Measurements from ENCODE around the gene SH2D4B.
A peak's percentile ranks its signal among the peaks of the same experiment; 100 is the strongest.

SH2D4B gene

DNA sequence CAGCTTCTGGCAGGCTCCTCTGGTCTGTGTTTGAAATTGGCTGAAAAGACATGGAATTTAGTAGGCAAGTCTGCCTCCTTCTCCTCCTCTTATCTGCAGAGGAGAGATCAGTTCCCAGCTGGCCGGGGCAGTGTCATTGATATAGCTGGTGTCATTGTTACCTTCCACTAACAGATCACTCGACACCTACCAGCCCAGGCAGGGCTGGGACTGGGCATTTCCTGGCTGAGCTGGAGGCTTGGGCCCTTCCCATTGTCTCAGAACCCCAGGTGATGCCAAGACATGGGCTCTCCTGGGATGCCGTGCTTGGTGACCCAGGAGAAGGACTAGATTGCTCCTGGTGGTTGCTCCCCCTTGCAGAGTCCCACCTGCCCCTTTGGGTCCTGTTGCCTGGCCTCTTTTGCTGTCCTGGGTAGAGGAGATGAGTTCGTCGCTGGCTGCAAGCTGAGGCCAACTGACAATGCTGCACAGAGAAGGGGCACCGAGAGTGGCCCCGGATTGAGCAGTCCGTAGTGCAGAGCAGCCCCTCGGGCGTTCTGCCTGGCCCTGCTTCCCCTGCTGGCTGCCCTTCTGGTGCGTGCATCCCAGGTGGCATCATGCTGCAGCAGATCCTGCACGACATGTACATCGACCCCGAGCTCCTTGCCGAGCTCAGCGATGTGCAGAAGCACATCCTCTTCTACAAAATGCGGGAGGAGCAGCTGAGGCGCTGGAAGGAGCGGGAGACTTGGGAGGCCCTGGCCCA is at the start of gene SH2D4B:
Gene SH2D4B (plus strand): TSS at position 167 of the 745 bp plus-strand sequence. CDS start 430 bp downstream, at position 597.
- DNase-seq (ENCODE audit: low read depth): no peak

GRCh38 chr10:80488539-80489066 is 49.1 kb upstream of the SH2D4B start:
- no peak for DNase-seq (ENCODE audit: low read depth)

DNA sequence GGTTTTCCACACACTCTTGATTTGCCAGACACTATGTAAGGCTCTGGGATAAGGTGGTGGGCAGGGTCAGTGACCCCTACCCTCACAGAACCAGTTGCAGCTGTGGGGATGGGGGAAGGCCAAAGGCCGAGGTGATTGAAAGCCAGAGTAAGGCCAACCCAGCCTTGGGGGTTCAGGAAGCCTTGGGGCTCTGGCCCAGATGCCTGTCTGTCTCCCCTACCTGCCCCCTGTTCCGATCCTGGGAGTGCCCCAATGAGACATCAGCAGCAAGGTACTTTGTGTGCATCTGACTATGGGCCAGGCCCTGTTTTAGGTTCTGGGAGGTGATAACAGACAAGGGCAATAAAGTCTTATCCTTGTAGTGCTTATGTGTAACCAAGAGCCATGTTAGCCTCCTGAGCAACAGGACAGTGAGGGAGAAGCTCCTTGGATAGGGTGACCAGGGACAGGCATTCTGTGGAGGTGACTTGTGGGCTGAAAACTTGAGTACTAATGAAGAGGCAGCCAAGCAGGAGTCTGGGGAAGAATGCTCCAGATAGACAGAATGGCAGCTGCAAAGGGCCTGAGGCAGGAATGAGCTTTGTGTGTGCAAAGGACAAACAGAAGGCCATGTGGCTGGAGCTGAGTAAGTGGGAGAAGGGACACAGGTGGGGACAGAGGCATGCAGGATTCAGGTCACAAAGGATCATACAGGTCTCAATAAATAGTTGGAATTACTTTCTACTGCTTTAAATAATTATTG is 48.2 kb upstream of the SH2D4B start:
- DNase-seq (ENCODE audit: low read depth): no peak

DNA sequence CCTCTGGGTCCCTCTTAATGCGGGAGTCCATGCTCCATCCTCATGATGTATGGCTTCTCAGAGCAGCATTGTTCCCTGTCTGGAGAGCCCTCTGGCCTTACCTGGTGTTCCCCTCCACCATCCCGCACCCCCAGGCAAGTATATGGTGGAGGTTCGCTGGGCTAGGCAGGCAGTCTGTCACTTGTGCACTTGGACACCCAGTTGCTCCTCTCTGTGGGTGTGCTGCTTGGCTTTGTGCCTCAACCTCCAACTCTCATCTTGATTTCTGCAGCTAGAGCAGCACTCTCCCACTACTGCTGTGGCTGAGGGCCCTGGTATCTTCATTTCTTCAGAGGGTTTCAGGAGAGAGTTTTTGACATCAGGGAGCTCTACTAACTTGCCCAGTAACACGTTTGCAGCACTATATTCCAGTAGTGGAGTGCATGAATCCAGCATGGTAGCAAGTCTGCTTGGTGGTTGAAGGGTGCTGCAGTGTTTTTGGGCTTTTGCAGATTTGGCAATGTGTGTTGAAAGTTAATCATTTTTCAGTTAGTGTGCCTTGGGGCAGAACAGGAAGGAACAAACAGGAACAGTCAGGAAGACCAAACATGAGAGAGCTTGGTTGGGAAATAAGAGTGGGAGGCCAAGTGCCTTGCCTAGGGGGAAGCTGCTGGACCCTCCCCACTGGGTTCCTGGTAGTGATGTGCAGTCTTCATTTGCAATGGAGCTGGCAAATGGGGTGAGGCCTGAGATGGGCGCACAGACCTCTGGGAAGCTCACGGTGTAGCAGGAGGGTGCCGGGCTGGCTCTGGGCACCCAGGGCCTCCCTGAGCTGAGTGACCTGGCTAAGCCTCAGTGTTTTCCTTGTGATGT is 46.2 kb upstream of the SH2D4B start:
- no peak for DNase-seq (ENCODE audit: low read depth)

DNA sequence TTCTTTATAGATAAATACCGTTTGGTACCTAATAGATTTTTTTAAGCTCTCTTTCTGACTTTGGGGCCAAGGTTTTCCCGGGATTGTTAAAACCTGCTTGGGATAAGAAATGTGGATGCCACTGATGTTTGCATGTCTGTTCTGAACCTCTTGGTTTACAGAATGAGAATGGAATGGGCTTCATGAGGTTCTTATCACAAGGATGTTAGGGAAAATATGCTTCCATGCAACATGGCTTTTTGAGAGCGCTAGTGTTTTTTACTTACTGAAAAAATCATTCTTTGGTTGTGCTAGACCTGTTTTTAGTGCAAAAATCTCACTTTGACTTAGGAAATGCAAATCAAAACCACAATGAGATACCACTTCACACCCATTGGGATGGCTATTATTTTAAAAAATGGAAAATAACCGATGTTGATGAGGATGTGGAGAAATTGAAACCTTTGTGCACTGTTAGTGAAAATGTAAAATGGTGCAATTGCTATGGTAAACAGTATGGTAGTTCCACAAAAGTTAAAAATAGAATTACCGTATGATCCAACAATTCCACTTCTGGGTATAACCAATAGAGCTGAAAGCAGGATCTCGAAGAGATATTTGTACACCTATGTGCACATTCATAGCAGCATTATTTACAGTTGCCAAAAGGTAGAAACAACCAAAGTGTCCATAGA is 44.7 kb upstream of the SH2D4B start:
- DNase-seq (ENCODE audit: low read depth): no peak

GRCh38 chr10:80493522-80494051 is 44.1 kb upstream of the SH2D4B start:
- DNase-seq (ENCODE audit: low read depth): peak; percentile 92

DNA sequence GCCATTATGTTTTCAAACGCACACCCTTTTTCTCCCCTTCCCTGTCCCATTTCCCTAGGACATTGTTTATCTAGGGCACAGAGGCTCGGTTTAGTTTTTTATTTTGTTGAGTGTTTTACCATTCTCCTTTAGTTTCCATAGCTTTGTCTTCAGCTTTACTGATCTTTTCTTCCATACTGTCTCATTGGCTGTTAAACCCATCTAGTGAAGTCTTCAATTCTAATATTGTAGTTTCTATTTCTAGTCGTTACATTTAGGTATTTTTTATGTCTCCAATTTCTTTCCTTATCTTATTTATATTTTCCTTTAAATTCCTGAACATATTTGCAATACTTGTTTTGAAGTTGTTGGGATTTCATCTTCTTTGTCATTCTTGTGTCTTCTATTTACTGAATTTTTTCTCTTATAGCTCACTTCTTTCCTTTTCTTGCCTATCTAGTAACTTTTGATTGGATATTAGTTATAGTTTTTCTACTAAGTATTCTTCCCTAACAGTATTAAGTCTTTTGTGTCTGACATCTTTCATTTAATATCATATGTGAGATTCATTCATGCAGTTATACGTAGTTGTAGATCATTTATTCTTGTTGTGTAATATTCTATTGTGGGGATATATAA is 41.0 kb upstream of the SH2D4B start:
- DNase-seq (ENCODE audit: low read depth): no peak

- peak; percentile 64 for DNase-seq (ENCODE audit: low read depth)
These were observed 40.3 kb upstream of the SH2D4B start for GRCh38 chr10:80497187-80498077.

DNA sequence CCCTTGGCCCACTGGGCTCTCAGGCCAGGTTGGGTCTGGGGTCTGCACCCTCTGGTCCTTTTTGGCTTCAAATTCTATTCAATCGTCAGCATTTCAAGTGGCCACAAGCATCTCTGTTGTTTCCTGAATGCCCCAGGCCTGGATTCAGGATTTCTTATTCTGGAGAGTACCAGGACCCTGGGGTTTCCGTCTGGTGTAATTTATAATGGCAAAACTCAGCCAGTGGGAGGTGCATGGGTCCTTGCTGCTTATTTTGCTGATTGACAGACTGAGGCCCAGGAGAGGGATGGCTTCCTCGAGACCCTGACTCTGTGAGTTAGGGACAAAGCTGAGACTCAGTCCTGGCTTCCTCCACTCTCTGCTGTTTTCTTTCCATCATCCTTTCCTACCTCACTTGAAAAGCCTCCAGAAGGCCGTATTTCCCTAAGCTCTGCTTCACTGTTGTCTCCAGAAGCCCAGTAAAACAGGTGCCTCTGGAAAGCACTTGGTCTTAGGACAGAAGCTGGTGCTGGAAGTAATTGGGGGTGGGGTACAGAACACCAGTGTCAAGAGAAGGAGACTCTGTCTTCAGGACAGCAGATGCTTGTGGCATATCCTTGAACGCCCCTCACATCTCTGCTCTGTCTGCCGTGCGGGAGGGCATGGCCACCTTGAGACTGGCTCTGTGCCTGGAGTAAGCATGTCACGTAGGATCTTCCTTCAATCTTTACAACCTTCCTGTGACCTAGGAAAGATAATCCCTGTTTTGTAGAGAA is 39.4 kb upstream of the SH2D4B start:
- no peak for DNase-seq (ENCODE audit: low read depth)

DNA sequence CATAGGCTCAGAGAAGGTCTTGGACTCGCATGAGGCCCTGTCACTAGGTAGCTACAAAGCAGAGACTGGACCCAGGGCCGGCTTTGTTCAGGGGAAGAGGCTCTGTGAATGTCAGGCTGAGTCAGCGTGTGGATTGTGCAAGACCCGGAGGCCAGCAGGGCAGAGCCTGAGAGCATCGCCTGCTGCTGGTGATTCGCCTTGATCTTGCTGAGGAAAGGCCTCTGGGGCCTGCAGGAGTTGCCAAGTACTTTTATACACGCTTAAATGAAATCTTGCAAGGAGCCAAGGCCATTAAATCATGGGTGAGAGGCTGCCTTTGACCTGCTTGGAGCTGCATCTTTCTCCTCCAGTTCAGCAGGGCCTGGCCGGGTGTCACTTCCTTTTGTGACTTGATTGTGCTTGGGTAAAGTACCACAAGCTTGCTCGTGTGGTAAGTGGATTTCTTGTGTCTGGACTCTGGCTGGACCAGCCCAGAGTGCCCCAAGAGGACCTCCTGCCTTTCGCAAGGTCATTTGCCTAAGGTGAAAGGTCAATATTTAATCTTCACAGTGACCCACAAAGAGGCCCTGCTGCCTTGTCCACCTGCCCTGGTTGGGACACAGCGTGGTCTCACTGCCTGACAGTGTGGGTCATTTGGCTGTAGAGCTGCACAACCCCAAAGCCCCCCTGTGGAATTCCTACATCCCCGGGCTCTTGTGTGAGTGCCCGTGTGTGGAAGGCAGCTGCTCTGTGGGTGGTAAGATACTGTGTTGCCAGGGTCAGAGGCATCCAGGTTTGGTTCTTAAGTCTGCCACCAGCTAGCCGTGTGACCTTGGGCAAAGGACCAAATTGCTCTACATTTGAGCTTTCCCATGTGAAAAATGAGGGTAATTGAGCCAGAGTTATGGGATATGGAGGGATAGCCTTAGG is 38.6 kb upstream of the SH2D4B start:
- peak; percentile 97 for DNase-seq (ENCODE audit: low read depth)

GRCh38 chr10:80500572-80501380 is 36.9 kb upstream of the SH2D4B start:
- DNase-seq (ENCODE audit: low read depth): no peak

- DNase-seq (ENCODE audit: low read depth): no peak
These were observed 36.3 kb upstream of the SH2D4B start for GRCh38 chr10:80501381-80501912.

DNA sequence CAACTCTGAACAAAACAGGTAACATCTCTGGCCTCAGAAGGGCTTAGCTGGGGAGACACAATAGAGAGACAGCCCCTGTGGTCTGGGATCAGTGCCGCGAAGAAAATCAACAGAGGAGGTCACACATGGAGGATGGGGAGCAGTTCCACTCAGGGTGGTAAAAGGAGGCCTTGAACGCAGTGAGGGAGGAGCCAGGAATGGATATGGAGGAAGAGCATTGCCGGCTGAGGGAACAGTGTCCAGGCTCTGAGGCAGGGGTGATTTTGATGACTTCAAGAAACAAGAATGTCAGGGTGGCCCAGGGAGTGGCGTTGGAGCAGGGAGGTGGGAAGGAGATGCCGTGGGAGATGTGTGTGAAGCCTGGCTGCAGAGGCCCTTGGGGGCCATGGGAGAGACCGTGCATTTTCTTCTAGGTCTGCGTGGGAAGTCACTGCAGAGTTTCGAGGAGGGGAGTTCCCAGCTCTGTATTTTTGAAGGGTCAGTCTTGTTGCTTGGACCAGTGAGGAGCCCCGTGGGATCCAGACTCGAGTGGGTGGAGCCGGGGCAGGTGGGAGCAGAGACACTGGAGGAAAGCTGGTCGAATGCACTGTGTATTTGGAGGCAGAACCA is 35.7 kb upstream of the SH2D4B start:
- DNase-seq (ENCODE audit: low read depth): no peak

GRCh38 chr10:80502621-80503583 is 34.8 kb upstream of the SH2D4B start:
- no peak for DNase-seq (ENCODE audit: low read depth)

DNA sequence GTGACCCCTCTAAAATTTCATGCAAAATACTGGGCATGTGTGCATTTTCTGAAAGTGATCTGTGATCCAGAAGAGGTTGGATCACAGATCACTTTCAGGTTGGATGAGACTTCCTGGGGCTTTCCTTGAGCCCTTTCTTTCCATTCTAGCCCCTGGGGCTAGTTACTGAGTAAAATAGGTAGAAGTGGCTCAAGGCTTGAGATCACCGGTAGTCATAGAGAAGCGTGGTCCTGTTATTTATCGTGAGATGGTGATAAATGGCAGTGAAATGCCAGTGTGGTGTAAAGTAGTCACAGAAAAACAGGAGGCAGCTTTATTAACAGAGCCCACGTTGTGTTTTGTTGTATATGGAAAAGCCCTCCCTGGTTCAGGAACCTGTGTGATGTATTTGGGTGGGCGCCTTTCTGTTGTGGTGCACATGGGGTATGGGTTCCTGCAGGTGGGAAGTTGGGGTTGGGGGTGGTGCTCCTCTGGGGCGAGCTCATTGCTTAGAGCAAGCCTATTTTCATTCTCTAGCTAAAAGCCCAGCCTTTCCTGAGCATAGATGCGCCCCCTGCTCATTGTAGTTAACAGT is 34.0 kb upstream of the SH2D4B start:
- no peak for DNase-seq (ENCODE audit: low read depth)

Data from stromal cell of bone marrow (primary cell).